H9 (cell line): ENCODE measurements around the gene LNPEP. TPM values are rescaled to one million over a fixed set of nuclear protein-coding genes. Genes with fewer than 3 reads are reported as not detected.

Experiments
- DNase-seq: peaks from one replicate; pipeline ENCODE4 v3.0.0-alpha.2; 2017
- H2AFZ ChIP-seq: one replicate; pipeline ENCODE4 v1.6.1; 2013; ENCODE audit warnings: mild to moderate bottlenecking, low read length, control low read depth, moderate library complexity
- H2AK5ac ChIP-seq: 2 replicates; pipeline ENCODE4 v1.6.1; 2013; ENCODE audit warnings: low read length, control low read depth, mixed read lengths; ENCODE audit not compliant: insufficient read length
- H2BK120ac ChIP-seq: one replicate; pipeline ENCODE4 v1.6.1; 2013; ENCODE audit warnings: low read depth, mild to moderate bottlenecking, low read length, control low read depth, inconsistent platforms; ENCODE audit not compliant: poor library complexity, severe bottlenecking
- H2BK12ac ChIP-seq: 2 replicates; pipeline ENCODE4 v1.6.1; 2013; ENCODE audit warnings: low read length, control low read depth, mixed read lengths, low read depth; ENCODE audit not compliant: insufficient read length
- H2BK15ac ChIP-seq: 2 replicates; pipeline ENCODE4 v1.6.1; 2013; ENCODE audit warnings: low read depth, low read length, control low read depth
- H2BK20ac ChIP-seq: one replicate; pipeline ENCODE4 v1.6.1; 2013; ENCODE audit warnings: low read depth, mild to moderate bottlenecking, low read length, control low read depth, inconsistent platforms; ENCODE audit not compliant: poor library complexity, severe bottlenecking
- H2BK5ac ChIP-seq: 2 replicates; pipeline ENCODE4 v1.6.1; 2013; ENCODE audit warnings: low read length, control low read depth, mixed read lengths; ENCODE audit not compliant: insufficient read length
- H3K14ac ChIP-seq: 2 replicates; pipeline ENCODE4 v1.6.1; 2013; ENCODE audit warnings: low read length, control low read depth; ENCODE audit not compliant: insufficient read depth
- H3K18ac ChIP-seq: 2 replicates; pipeline ENCODE4 v1.6.1; 2013; ENCODE audit warnings: low read depth, mild to moderate bottlenecking, mixed read lengths, low read length, control low read depth; ENCODE audit not compliant: insufficient read length
- H3K23ac ChIP-seq: 2 replicates; pipeline ENCODE4 v1.6.1; 2013; ENCODE audit warnings: low read length, control low read depth, mixed read lengths, low read depth; ENCODE audit not compliant: insufficient read length
- H3K23me2 ChIP-seq: 2 replicates; pipeline ENCODE4 v1.6.1; 2013; ENCODE audit warnings: low read depth, mild to moderate bottlenecking, mixed read lengths, low read length, control low read depth; ENCODE audit not compliant: insufficient read length, poor library complexity, severe bottlenecking
- H3K27ac ChIP-seq: 2 replicates; pipeline ENCODE4 v1.5.1; 2013; ENCODE audit warnings: low read length, control low read depth, mixed read lengths, low read depth; ENCODE audit not compliant: insufficient read length
- H3K27me3 ChIP-seq: 2 replicates; pipeline ENCODE4 v1.6.1; 2013; ENCODE audit warnings: low read length, control low read depth, inconsistent platforms; ENCODE audit not compliant: insufficient read depth
- H3K4ac ChIP-seq: 2 replicates; pipeline ENCODE4 v1.6.1; 2013; ENCODE audit warnings: low read depth, mild to moderate bottlenecking, control low read depth, inconsistent platforms, low read length, moderate library complexity
- H3K4me1 ChIP-seq: 2 replicates; pipeline ENCODE4 v1.6.1; 2013; ENCODE audit warnings: low read length, control low read depth, inconsistent platforms; ENCODE audit not compliant: insufficient read depth
- H3K4me2 ChIP-seq: 2 replicates; pipeline ENCODE4 v1.6.1; 2013; ENCODE audit warnings: low read length, control low read depth, mixed read lengths; ENCODE audit not compliant: insufficient read length, insufficient read depth
- H3K56ac ChIP-seq: 2 replicates; pipeline ENCODE4 v1.6.1; 2013; ENCODE audit warnings: low read depth, mild to moderate bottlenecking, mixed read lengths, low read length, control low read depth; ENCODE audit not compliant: insufficient read length
- H3K79me1 ChIP-seq: 2 replicates; pipeline ENCODE4 v1.6.1; 2013; ENCODE audit warnings: low read depth, mild to moderate bottlenecking, moderate library complexity, low read length, control low read depth, inconsistent platforms; ENCODE audit not compliant: insufficient read depth, poor library complexity, severe bottlenecking
- H3K79me2 ChIP-seq: 2 replicates; pipeline ENCODE4 v1.6.1; 2013; ENCODE audit warnings: low read length, control low read depth, inconsistent platforms; ENCODE audit not compliant: insufficient read depth
- H3K9ac ChIP-seq: 2 replicates; pipeline ENCODE4 v1.6.1; 2013; ENCODE audit warnings: low read length, control low read depth, mixed read lengths; ENCODE audit not compliant: insufficient read length; ENCODE audit errors: extremely low read depth
- H3K9me3 ChIP-seq: one replicate; pipeline ENCODE4 v1.6.1; 2013; ENCODE audit warnings: low read depth, low read length, inconsistent platforms; ENCODE audit not compliant: control insufficient read depth
- H3T11ph ChIP-seq: one replicate; pipeline ENCODE4 v1.6.1; 2013; ENCODE audit warnings: mild to moderate bottlenecking, low read length, control low read depth, inconsistent platforms
- H4K20me1 ChIP-seq: one replicate; pipeline ENCODE4 v1.6.1; 2013; ENCODE audit not compliant: control insufficient read depth, insufficient read length, insufficient read depth
- H4K5ac ChIP-seq: 2 replicates; pipeline ENCODE4 v1.6.1; 2013; ENCODE audit warnings: low read depth, mild to moderate bottlenecking, mixed read lengths, low read length, control low read depth; ENCODE audit not compliant: insufficient read length
- H4K8ac ChIP-seq: replicated peaks from 2 replicates; pipeline ENCODE4 v1.6.1; 2013; ENCODE audit warnings: low read length, control low read depth, mixed read lengths, low read depth; ENCODE audit not compliant: insufficient read length
- H4K91ac ChIP-seq: 2 replicates; pipeline ENCODE4 v1.6.1; 2013; ENCODE audit warnings: low read depth, mild to moderate bottlenecking, moderate library complexity, mixed read lengths, low read length, control low read depth; ENCODE audit not compliant: insufficient read length
- H3K27ac Mint-ChIP-seq, 3 experiments: 2 replicates in 2 of 3; 3 replicates in 1 of 3; pipeline ENCODE4 v1.8.0; 2020 to 2021; ENCODE audit warnings: mixed read lengths in 3 of 3, mild to moderate bottlenecking in 1 of 3, moderate library complexity in 1 of 3
- H3K27me3 Mint-ChIP-seq: 2 replicates; pipeline ENCODE4 v1.8.0; 2021; ENCODE audit warnings: low read depth, mild to moderate bottlenecking, moderate library complexity, mixed read lengths
- H3K36me3 Mint-ChIP-seq, 3 experiments: 2 replicates in 2 of 3; 3 replicates in 1 of 3; pipeline ENCODE4 v1.8.0; 2020 to 2021; ENCODE audit warnings: low read depth in 3 of 3, mixed read lengths in 3 of 3; ENCODE audit not compliant: insufficient read depth in 1 of 3
- H3K4me1 Mint-ChIP-seq, 2 experiments: 2 replicates each; pipeline ENCODE4 v1.8.0; 2020; ENCODE audit warnings: mixed read lengths in 2 of 2
- H3K4me3 Mint-ChIP-seq, 2 experiments: 2 replicates in 1 of 2; 3 replicates in 1 of 2; pipeline ENCODE4 v1.8.0; 2020 to 2021; ENCODE audit warnings: mild to moderate bottlenecking in 2 of 2, mixed read lengths in 2 of 2, moderate library complexity in 1 of 2
- H3K9me3 Mint-ChIP-seq, 2 experiments: 2 replicates in 1 of 2; 3 replicates in 1 of 2; pipeline ENCODE4 v1.8.0; 2020; ENCODE audit warnings: mild to moderate bottlenecking in 2 of 2, mixed read lengths in 2 of 2, moderate library complexity in 1 of 2
- whole genome bisulfite sequencing: extraction: QIAGEN DNeasy Blood & Tissue Kit; methylation state at CpG from one replicate; pipeline ENCODE4 v1.1.7; 2013; ENCODE audit warnings: missing lambda C conversion rate, low lambda C conversion rate, mixed read lengths; ENCODE audit not compliant: insufficient read length; ENCODE audit errors: extremely low coverage; 5-methylcytosine and 5-hydroxymethylcytosine counted together
- total RNA-seq: library from RNA; stranded (reverse); gene quantifications from 2 replicates; pipeline ENCODE4 v1.2.1, GENCODE V29; 2021
- TF ChIP-seq, protein P1 (sequence below): fragments of 200-600 bp; sonication (generic); conservative IDR thresholded peaks from 3 replicates; pipeline ENCODE4 v1.8.0; 2021; ENCODE audit warnings: antibody characterized with exemption, mild to moderate bottlenecking

The LNPEP gene
- total RNA-seq, 1 experiment from 2014 or later, result 4.1 TPM

DNA sequence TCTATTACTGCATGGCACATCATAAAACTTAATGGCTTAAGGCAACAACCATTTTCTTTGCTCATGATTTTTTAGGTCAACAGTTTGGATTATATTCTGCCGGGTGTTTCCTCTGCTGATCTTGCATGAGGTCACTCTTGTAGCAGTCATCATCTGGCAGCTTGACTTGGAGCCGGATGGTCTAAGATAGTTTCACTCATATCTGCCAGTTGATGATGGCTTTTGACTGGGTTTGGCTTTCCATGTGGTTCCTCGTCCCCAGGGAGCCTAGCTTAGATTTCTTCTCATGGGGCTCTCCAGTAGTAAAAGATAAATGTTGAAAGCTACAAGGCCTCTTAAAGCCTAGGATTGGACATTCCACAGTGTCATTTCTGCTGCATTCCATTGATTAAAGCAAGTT is 27.4 kb downstream of the LNPEP start:
- no peaks in the 10 kb centered on the region for H3K9me3 ChIP-seq
- H3K27ac ChIP-seq, result no peak overlapping the region
- H3K4me1 ChIP-seq, result no peaks in the 10 kb centered on the region
- DNase-seq, result no peak
- H3K56ac ChIP-seq, result no peak overlapping the region
- H2AFZ ChIP-seq, result no peak overlapping the region
- no peak overlapping the region for H4K5ac ChIP-seq
- no peak overlapping the region for H2BK20ac ChIP-seq
- no peak overlapping the region for H2AK5ac ChIP-seq
- H3K4me1 Mint-ChIP-seq, result peaks cover 9 to 12% of the 10 kb centered on the region in 2 experiments
- H4K8ac ChIP-seq, result no peak overlapping the region
- H3K4me3 Mint-ChIP-seq, result no peak overlapping the region
- H2BK12ac ChIP-seq, result no peak overlapping the region
- no peak overlapping the region for H3T11ph ChIP-seq
- H3K23me2 ChIP-seq, result no peaks in the 10 kb centered on the region
- no peaks in the 10 kb centered on the region for H3K36me3 Mint-ChIP-seq
- no peaks in the 10 kb centered on the region for H3K79me2 ChIP-seq
- no peaks in the 10 kb centered on the region for H3K79me1 ChIP-seq
- H3K4ac ChIP-seq, result no peak overlapping the region
- H3K9me3 Mint-ChIP-seq, result no peaks in the 10 kb centered on the region; a peak in 1 of 5 replicates
- TF ChIP-seq, protein P1, sequence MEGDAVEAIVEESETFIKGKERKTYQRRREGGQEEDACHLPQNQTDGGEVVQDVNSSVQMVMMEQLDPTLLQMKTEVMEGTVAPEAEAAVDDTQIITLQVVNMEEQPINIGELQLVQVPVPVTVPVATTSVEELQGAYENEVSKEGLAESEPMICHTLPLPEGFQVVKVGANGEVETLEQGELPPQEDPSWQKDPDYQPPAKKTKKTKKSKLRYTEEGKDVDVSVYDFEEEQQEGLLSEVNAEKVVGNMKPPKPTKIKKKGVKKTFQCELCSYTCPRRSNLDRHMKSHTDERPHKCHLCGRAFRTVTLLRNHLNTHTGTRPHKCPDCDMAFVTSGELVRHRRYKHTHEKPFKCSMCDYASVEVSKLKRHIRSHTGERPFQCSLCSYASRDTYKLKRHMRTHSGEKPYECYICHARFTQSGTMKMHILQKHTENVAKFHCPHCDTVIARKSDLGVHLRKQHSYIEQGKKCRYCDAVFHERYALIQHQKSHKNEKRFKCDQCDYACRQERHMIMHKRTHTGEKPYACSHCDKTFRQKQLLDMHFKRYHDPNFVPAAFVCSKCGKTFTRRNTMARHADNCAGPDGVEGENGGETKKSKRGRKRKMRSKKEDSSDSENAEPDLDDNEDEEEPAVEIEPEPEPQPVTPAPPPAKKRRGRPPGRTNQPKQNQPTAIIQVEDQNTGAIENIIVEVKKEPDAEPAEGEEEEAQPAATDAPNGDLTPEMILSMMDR, result no peak
- H3K9ac ChIP-seq, result no peak overlapping the region
- H3K18ac ChIP-seq, result no peak overlapping the region
- no peak overlapping the region for H4K91ac ChIP-seq
- H3K27ac Mint-ChIP-seq, result no peak overlapping the region
- H3K27me3 Mint-ChIP-seq, result no peaks in the 10 kb centered on the region
- no peak overlapping the region for H3K23ac ChIP-seq
- no peak overlapping the region for H3K14ac ChIP-seq
- H2BK120ac ChIP-seq, result no peak overlapping the region
- no peak overlapping the region for H3K4me2 ChIP-seq
- no CpG with 5 or more reads among the region's 3 CpGs for WGBS
- no peaks in the 10 kb centered on the region for H4K20me1 ChIP-seq
- no peak overlapping the region for H2BK5ac ChIP-seq
- no peak overlapping the region for H2BK15ac ChIP-seq
- no peaks in the 10 kb centered on the region for H3K27me3 ChIP-seq
